Gastroesophageal sphincter (tissue), 4 donors: ENCODE measurements around the gene SWAP70. TPM values are rescaled to one million over a fixed set of nuclear protein-coding genes. Genes with fewer than 3 reads are reported as not detected.
A peak's percentile ranks its signal among the peaks of the same experiment; 100 is the strongest.

Source experiments
- ATAC-seq: fragments of 150-250 bp; one replicate; pipeline ENCODE4 v1.9.1; 2016; ENCODE audit warnings: mild to moderate bottlenecking, moderate library complexity
- H3K27ac ChIP-seq, 4 donors: fragments of 200-600 bp; sonication (generic) in 3 of 4; 1 replicate in 3 of 4; 2 replicates in 1 of 4; pipeline ENCODE4 v1.5.1; 2016 to 2019
- H3K27me3 ChIP-seq: fragments of 200-600 bp; sonication (generic); one replicate; pipeline ENCODE4 v1.5.1; 2019
- H3K36me3 ChIP-seq, 2 donors: fragments of 200-600 bp; sonication (generic); one replicate each; pipeline ENCODE4 v1.5.1; 2019; ENCODE audit warnings: control low read depth in 1 of 2
- H3K4me1 ChIP-seq, 3 donors: fragments of 200-600 bp; sonication (generic); 1 replicate in 2 of 3; 2 replicates in 1 of 3; pipeline ENCODE4 v1.5.1; 2016 to 2019; ENCODE audit warnings: control low read depth in 2 of 3
- H3K4me3 ChIP-seq, 2 donors: fragments of 200-600 bp; sonication (generic); one replicate each; pipeline ENCODE4 v1.5.1; 2019; ENCODE audit warnings: mild to moderate bottlenecking in 1 of 2, moderate library complexity in 1 of 2
- H3K9me3 ChIP-seq, 3 donors: fragments of 200-600 bp; sonication (generic); one replicate each; pipeline ENCODE4 v1.5.1; 2017 to 2019; ENCODE audit warnings: control low read depth in 2 of 3
- CTCF ChIP-seq, 4 experiments: fragments of 200-600 bp in 2 of 4; fragments of 450-650 bp in 2 of 4; sonication (generic) in 1 of 4; IDR thresholded peaks; one replicate each; pipeline ENCODE4 v1.5.1; 2017 to 2019; ENCODE audit warnings: antibody characterized with exemption in 4 of 4, mild to moderate bottlenecking in 2 of 4, moderate library complexity in 2 of 4
- EP300 ChIP-seq: sonication (generic); formaldehyde crosslinking; IDR thresholded peaks from one replicate; pipeline ENCODE4 v1.6.1; 2017; ENCODE audit warnings: antibody characterized with exemption, mild to moderate bottlenecking
- POLR2A ChIP-seq, 2 donors: fragments of 450-650 bp; IDR thresholded peaks; one replicate each; pipeline ENCODE4 v1.6.1; 2017; ENCODE audit warnings: antibody characterized with exemption in 2 of 2, mild to moderate bottlenecking in 2 of 2, moderate library complexity in 1 of 2
- POLR2AphosphoS5 ChIP-seq: sonication (generic); formaldehyde crosslinking; IDR thresholded peaks from one replicate; pipeline ENCODE4 v1.6.1; 2017; ENCODE audit warnings: antibody characterized with exemption
- WGBS, 2 donors: methylation state at CpG; one replicate each; pipeline ENCODE4 v1.1.5; 2018; ENCODE audit warnings: low coverage in 1 of 2; 5-methylcytosine and 5-hydroxymethylcytosine counted together
- total RNA-seq, 4 donors: library from RNA; depleted of rRNA; stranded (reverse); fragments of >200 nt; gene quantifications; one replicate each; pipeline ENCODE4 v1.1.0, GENCODE V29; 2016

SWAP70 gene
- total RNA-seq, 4 donors from 2014 or later: 32.2 to 65.9 (median 45.0) TPM

DNA sequence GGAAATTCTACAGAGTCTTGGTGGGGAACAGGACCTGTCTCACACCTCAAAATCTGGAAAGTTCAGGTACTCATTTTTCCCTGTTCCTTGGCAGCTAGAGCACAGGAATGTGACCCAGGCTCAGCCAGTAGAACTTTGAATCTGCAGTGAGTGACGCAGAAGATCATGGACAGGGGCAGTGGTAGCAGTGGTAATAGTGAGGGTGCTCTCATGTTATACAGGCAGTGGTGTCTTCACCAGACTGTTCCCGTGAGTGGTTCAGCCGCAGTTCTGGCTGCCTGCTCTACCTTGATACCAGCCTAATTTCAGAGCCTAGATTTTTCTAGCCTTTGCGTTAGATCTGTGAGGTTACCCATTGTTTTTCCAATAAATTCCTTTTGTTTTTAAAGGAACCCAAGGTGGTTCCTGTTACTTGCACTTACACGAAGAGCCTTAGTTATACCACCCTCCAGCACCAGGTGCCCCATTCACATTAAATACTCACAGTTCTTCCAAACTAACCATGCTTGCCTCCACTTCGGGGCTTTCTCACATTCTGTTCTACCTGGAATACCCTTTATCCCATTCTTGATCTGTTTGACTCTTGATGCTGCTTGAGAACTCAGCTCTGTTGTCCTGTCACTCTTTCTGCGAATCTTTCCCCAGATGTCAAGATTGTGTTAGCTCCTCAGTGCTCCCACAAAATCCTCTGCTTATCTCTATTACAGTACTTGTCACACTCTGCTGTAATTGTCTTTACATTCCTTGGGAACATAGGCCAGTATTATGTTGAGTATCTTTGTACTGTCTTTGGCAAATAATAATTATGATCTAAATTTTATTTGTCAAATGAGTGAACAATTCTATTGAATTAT lies 47.8 kb downstream of the SWAP70 start:
- H3K27me3 ChIP-seq: no peaks in the 10 kb centered on the region
- ATAC-seq: no peak
- H3K4me3 ChIP-seq: no peak overlapping the region
- H3K4me1 ChIP-seq: peaks cover 0 to 78% (median 13%) of the 10 kb centered on the region in 3 donors
- peaks cover 0 to 12% of the 10 kb centered on the region in 2 donors for H3K36me3 ChIP-seq
- H3K9me3 ChIP-seq: no peaks in the 10 kb centered on the region
- TF ChIP-seq CTCF (IDR thresholded peaks at IDR 0.05): no peak
- TF ChIP-seq POLR2AphosphoS5: no peak
- TF ChIP-seq EP300: no peak
- TF ChIP-seq POLR2A (IDR thresholded peaks at IDR 0.05): no peak
- no peak overlapping the region for H3K27ac ChIP-seq
- 87 to 92% methylated on average over 6 of the region's 7 CpGs for WGBS, 2 donors

- no peak overlapping the region for H3K27ac ChIP-seq
- TF ChIP-seq EP300: no peak
- no peak for TF ChIP-seq CTCF (IDR thresholded peaks at IDR 0.05)
- no peak for TF ChIP-seq POLR2AphosphoS5
- no peak for TF ChIP-seq POLR2A (IDR thresholded peaks at IDR 0.05)
- H3K4me1 ChIP-seq: peaks cover 0 to 88% (median 14%) of the 10 kb centered on the region in 3 donors
- no peaks in the 10 kb centered on the region for H3K9me3 ChIP-seq
- H3K4me3 ChIP-seq: no peak overlapping the region
- H3K36me3 ChIP-seq: peaks cover 0 to 12% of the 10 kb centered on the region in 2 donors
- ATAC-seq: no peak
- 64 to 86% methylated on average over 5 of the region's 5 CpGs for WGBS, 2 donors
- H3K27me3 ChIP-seq: no peaks in the 10 kb centered on the region
These were observed 50.5 kb downstream of the SWAP70 start for GRCh38 chr11:9714272-9714940.

DNA sequence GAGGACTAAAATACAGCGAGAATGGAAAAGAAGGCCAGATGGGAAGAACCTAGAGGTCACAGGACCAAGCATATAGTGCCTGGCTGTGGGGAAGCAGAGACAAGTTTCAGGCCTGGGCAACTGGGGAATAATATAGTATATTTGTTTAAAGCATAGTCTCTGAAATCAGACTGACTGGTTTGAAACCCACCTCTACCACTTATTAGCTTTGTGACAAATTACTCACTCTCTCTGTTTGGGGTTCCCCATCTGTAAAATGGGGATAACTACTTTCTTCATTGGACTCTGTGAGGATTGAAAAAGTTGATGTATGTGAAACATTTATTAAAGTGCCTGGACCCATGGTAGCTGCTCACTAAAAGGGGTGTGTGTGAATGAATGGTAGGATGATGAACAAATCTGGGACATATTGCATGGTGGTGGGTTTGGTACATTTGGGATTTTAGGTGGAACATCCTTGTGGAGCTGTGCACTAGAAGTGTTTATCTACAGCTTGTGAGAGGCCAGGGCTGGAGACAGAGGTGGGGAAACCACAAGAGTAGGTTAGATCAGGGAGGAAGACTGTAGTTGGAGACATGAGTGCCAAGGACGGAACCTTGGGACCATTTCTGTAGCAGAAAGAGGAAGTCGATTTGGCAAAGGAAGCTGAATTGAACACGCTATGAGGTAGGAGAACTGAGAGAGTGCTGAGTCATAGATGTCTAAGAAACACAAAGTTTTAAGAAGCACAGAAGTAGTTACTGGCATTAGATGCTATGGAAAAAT lies 52.6 kb downstream of the SWAP70 start:
- Histone ChIP-seq H3K4me3 (no peak overlapping the region), H3K27ac (peak overlapping the region in 3 of 4 donors; percentile 33 to 77 (median 44)), H3K9me3 (no peaks in the 10 kb centered on the region), H3K4me1 (peaks cover 0 to 85% (median 8%) of the 10 kb centered on the region in 3 donors), H3K36me3 (peaks cover 0 to 16% of the 10 kb centered on the region in 2 donors), H3K27me3 (no peaks in the 10 kb centered on the region)
- TF ChIP-seq POLR2AphosphoS5: peak; percentile 30
- no peak for TF ChIP-seq CTCF (IDR thresholded peaks at IDR 0.05)
- no peak for TF ChIP-seq EP300
- no peak for TF ChIP-seq POLR2A (IDR thresholded peaks at IDR 0.05)
- 52 to 54% methylated on average over 4 of the region's 4 CpGs for WGBS, 2 donors
- ATAC-seq: peak; percentile 75

DNA sequence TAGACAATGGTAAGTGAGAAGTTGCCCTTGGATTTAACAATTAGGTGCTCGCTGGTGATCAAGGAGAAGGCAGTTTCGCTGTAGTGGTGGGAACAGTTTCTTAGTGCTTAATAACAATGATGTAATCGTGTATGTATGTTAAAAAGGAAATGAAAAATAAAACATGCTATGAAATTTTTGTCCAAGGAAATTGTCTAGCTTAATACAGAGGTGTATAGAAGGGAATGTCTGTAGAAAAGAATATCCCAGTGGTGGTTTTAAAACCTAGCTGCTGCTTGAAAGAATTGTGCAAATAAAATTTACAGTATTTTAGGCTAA lies 53.1 kb downstream of the SWAP70 start:
- TF ChIP-seq POLR2AphosphoS5: peak; percentile 0
- no peak for TF ChIP-seq CTCF (IDR thresholded peaks at IDR 0.05)
- Histone ChIP-seq H3K4me1 (peaks cover 0 to 80% (median 8%) of the 10 kb centered on the region in 3 donors), H3K27ac (peak overlapping the region in 3 of 4 donors; percentile 33 to 77 (median 55)), H3K27me3 (no peaks in the 10 kb centered on the region), H3K4me3 (no peak overlapping the region), H3K36me3 (peaks cover 0 to 16% of the 10 kb centered on the region in 2 donors), H3K9me3 (no peaks in the 10 kb centered on the region)
- ATAC-seq: no peak
- 60 to 64% methylated on average over 3 of the region's 3 CpGs for WGBS, 2 donors
